ENCODE results near the gene SLC25A21.

GRCh38 chr14:37122919-37123639 is 49.3 kb downstream of the SLC25A21 start:
- no peak for TF ChIP-seq CTCF (IDR thresholded peaks at IDR 0.05)
- TF ChIP-seq POLR2A (IDR thresholded peaks at IDR 0.05; ENCODE audit: low read depth) = no peak
